Raji (cell line): Measurements from ENCODE around the gene PCNX2.

ENCODE experiments used
- POLR2A ChIP-seq: IDR thresholded peaks from 2 replicates; pipeline ENCODE4 v1.6.1; 2011; ENCODE audit warnings: low read depth, low read length, control low read depth; ENCODE audit not compliant: insufficient read depth

Gene PCNX2

GRCh38 chr1:233097546-233097945, 198.0 kb downstream of the PCNX2 start:
- TF ChIP-seq POLR2A = no peak

DNA sequence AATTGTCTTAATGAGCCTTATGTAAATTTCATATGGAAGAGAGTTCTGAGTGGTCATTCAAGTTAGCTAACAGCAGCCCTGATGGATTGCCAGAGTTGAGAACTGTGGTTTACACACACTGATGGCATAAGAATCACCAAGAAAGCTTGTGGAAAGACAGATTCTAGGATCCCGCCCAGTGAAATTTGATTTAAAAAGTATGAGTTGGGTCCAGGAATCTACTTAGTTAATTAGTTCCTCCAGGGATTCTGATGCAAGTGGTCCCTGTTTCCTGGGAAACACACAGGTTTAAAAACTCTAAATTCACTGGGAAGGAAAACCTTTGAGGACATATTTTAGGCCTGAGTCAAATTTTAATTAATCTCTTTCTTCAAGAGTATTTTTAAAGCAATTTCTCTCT, 200.8 kb downstream of the PCNX2 start:
- TF ChIP-seq POLR2A = no peak

- no peak for TF ChIP-seq POLR2A
Measured at GRCh38 chr1:233094269-233094668, 201.3 kb downstream of the PCNX2 start.

GRCh38 chr1:233090746-233091494, 204.6 kb downstream of the PCNX2 start:
- no peak for TF ChIP-seq POLR2A

- no peak for TF ChIP-seq POLR2A
Measured at GRCh38 chr1:233089251-233089650, 206.3 kb downstream of the PCNX2 start.

DNA sequence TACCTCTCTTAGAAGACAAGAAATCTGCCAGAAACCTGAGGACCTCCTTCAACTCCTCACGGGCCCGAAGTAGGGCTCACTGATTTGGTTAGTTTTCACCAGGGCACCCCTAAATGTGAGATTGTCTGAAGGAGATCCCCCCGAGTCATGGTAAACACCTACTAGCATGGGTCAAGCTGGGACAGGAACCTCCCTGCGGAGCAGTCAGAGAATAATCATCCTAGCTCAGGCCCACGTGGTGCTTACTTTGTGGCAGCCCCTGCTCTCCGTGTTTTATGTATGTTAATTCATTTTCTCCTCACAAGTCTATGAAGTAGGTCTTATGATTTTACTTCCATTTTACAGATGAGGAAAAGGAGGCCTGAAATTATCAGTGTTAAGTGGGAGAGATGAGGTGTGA, 206.9 kb downstream of the PCNX2 start:
- no peak for TF ChIP-seq POLR2A

DNA sequence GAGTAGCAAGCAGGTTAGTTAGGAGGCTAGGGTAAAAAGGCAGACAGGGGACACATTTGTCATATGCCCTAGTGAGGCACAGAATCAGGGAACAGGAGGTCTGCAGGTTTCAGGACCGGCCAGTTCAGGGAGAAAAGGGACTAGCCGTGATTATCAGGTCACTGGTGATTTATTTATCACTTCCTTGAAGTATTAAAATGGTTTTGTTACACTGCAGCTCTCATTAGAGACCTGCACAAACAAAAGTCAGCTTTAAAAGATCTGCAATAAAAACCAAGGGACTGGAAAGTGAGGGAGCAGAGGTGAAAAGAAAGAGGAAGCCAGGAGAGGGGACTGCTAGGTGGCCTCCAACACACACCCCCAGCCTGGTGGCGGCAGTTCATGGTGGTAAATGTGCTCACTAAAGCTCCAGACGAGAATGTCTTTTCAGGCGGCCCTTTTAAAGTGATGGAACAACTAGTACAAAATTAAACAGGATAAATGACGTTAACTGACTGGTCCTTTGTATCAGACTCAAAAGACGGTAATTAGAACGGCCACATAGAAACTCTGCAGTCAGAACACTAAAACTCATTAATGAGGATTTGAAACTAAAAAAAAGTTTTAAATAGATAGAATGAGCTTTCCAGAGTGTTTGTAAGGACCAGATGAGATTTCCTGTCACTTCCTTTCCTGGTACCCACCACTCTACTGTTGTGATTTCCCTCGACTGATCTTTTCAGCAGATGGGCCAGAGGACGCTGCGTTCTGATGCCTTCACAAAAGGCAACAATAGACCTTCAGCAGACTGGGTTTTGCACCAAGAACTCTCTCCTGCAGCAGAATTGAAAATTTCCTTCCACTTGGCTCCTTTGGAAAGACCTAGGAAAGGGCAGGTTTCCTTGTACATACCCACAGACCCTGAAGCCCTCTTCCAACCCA, 208.3 kb downstream of the PCNX2 start:
- TF ChIP-seq POLR2A = no peak

- no peak for TF ChIP-seq POLR2A
Measured at GRCh38 chr1:233085566-233085965, 210.0 kb downstream of the PCNX2 start.

GRCh38 chr1:233082778-233083550, 212.6 kb downstream of the PCNX2 start:
- no peak for TF ChIP-seq POLR2A

- no peak for TF ChIP-seq POLR2A
Measured at GRCh38 chr1:233081735-233082134, 213.8 kb downstream of the PCNX2 start.

GRCh38 chr1:233080286-233080685, 215.2 kb downstream of the PCNX2 start:
- no peak for TF ChIP-seq POLR2A

GRCh38 chr1:233079574-233079973, 216.0 kb downstream of the PCNX2 start:
- no peak for TF ChIP-seq POLR2A

DNA sequence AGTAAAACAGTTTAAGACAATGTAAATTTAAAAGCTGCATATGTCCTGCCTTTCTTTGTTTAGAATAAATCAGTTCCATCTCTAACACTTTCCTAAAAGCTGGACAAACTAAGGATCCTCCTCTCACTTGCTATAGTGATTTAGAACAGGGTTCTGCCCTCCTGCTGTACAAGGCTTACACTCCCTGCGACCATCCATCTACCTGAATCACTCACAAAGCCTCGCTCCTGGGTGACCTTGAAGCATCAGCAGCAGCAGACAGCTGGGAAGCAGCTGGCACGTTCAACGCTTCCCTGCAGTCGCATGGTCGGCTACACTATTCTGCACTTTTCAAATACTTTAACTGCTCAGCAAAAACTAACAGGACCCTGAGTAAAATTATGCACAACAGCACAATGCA, 217.1 kb downstream of the PCNX2 start:
- no peak for TF ChIP-seq POLR2A

DNA sequence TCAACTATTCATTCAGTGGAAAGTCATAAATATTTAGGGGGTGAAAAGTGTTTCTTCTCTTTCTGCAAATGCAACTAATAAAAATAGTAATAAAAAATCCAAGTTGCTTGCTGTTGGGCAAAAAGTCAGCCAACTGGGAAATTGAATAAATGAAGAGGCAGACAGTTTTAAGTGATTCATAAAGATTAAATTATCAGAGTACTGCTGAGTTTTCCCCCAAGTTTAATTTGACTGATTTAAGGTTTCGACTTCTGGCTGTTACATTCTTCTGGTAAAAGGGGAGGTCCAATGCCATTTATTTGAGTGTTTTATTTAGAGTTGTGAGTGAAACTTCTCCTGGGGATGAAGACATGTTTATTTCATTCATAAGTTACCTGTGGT, 219.6 kb downstream of the PCNX2 start:
- no peak for TF ChIP-seq POLR2A

DNA sequence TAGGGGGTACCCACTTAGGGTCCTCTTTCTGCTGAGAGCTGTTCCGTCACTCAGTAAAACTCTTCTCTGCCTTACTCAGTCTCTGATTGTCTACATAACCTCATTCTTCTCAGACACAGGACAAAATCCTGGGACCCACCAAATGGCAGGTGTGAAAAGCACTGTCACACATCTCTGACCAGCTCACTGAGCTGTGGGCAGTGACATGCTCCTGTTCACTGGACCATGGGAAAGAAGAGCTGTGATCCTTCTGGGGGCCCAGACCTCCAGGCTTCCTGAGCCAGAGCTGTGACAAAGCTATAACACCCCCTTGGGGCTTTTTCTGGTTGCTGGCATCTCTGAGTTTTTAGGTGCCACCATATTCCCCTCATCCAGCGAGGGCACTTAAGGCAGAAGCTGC, 229.4 kb downstream of the PCNX2 start:
- TF ChIP-seq POLR2A = no peak
